GM18909 (cell line): ENCODE measurements around the gene DNAJC13.

Experiments used
- ATAC-seq: cut with Tn5 transposase; IDR thresholded peaks from one replicate; pipeline ENCODE4 v1.9.1; 2021; ENCODE audit warnings: mild to moderate bottlenecking; ENCODE audit not compliant: unreplicated experiment, poor library complexity

Gene DNAJC13

DNA sequence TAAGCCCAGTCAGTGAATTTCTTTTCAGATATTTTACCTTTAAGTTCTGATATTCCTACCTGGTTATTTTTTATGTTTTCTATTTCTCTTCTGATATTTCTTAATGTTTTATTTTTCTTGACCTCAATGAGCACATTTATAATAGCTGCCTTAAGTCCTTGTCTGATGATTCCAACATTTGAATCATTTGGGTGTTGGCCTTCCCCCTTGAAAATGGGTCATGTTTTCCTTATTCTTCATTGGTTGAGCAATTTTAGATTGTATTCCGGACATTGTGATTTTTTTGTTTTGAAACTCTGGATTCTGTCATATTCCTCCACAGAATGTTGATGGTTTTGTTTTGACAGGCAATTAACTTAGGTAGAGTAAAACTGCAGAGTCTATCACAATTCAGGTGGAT is 170.1 kb downstream of the DNAJC13 start:
- ATAC-seq: no peak
